ENCODE results near the gene COBL.

DNA sequence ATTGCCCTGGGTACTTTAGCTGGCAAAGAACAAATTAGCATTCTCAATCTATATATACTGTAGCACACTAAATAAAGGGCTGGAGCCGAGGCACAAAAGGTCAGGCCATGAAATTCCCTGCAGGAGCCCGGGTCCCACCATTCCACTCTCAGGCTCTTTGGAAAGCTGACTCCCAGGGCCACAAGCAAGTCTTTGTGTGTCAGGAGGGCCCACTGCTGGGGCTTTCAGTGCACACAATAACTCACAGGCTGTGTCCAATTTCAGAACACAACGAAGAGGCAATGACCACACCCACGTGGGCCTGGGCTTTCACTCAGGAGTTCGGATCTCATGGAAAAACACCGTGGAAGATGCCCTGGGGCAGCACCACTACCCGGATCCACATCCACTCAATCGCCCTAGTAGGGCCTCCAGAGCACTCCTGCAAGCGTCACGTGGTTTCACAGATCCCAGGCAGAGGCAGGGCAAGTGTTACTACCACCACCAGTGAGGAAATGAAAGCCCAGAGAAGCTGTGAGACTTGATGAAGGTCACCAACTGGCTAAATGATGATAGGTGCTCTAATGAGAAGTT lies 60.3 kb downstream of the COBL start:
- TF ChIP-seq, protein P1, sequence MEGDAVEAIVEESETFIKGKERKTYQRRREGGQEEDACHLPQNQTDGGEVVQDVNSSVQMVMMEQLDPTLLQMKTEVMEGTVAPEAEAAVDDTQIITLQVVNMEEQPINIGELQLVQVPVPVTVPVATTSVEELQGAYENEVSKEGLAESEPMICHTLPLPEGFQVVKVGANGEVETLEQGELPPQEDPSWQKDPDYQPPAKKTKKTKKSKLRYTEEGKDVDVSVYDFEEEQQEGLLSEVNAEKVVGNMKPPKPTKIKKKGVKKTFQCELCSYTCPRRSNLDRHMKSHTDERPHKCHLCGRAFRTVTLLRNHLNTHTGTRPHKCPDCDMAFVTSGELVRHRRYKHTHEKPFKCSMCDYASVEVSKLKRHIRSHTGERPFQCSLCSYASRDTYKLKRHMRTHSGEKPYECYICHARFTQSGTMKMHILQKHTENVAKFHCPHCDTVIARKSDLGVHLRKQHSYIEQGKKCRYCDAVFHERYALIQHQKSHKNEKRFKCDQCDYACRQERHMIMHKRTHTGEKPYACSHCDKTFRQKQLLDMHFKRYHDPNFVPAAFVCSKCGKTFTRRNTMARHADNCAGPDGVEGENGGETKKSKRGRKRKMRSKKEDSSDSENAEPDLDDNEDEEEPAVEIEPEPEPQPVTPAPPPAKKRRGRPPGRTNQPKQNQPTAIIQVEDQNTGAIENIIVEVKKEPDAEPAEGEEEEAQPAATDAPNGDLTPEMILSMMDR (IDR thresholded peaks at IDR 0.05): no peak
- TF ChIP-seq POLR2A (IDR thresholded peaks at IDR 0.05): no peak

Data from right lobe of liver (tissue), 4 donors.